ENCODE data around the gene TBC1D22A. TPM values are rescaled to one million over a fixed set of nuclear protein-coding genes. Genes with fewer than 3 reads are reported as not detected.

Gene TBC1D22A
- total RNA-seq, 6 experiments from 2014 or later, result 20.4 to 24.1 (median 22.2) TPM

DNA sequence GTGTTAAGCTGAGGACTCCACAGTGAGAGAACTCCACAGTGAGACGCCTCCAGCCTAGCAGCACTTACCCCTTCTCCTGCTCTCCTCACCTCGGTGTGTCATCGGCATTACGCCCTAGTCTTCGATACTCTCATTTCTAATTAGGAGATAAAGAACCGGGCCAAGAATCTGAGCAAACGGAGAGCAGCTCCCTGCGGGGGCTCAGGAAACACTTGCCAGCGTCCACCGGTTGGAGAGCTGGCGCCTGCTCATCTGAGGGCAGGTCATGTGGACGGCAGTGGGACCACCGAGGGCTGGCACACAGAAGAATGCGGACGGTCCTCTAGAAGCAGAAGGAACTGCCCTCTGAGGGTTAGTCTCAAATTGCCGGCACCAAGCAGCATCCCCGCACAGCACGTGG is 37.4 kb upstream of the TBC1D22A start:
- DNase-seq, result no peak
- no peaks in the 10 kb centered on the region for H3K9me3 Mint-ChIP-seq
- no peak overlapping the region for H3K4me3 Mint-ChIP-seq
- no peaks in the 10 kb centered on the region; the same call in 1 of the 2 replicates for H3K4me1 Mint-ChIP-seq (ENCODE audit: low read depth)
- H3K36me3 Mint-ChIP-seq (ENCODE audit: low read depth), result peaks cover 8% of the 10 kb centered on the region; the same call in 1 of the 2 replicates
- no peaks in the 10 kb centered on the region; the same call in 1 of the 2 replicates for H3K27me3 Mint-ChIP-seq (ENCODE audit: insufficient read depth)
- TF ChIP-seq, protein P1, sequence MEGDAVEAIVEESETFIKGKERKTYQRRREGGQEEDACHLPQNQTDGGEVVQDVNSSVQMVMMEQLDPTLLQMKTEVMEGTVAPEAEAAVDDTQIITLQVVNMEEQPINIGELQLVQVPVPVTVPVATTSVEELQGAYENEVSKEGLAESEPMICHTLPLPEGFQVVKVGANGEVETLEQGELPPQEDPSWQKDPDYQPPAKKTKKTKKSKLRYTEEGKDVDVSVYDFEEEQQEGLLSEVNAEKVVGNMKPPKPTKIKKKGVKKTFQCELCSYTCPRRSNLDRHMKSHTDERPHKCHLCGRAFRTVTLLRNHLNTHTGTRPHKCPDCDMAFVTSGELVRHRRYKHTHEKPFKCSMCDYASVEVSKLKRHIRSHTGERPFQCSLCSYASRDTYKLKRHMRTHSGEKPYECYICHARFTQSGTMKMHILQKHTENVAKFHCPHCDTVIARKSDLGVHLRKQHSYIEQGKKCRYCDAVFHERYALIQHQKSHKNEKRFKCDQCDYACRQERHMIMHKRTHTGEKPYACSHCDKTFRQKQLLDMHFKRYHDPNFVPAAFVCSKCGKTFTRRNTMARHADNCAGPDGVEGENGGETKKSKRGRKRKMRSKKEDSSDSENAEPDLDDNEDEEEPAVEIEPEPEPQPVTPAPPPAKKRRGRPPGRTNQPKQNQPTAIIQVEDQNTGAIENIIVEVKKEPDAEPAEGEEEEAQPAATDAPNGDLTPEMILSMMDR (IDR thresholded peaks at IDR 0.05), result no peak
- no peak overlapping the region for H3K27ac Mint-ChIP-seq

DNA sequence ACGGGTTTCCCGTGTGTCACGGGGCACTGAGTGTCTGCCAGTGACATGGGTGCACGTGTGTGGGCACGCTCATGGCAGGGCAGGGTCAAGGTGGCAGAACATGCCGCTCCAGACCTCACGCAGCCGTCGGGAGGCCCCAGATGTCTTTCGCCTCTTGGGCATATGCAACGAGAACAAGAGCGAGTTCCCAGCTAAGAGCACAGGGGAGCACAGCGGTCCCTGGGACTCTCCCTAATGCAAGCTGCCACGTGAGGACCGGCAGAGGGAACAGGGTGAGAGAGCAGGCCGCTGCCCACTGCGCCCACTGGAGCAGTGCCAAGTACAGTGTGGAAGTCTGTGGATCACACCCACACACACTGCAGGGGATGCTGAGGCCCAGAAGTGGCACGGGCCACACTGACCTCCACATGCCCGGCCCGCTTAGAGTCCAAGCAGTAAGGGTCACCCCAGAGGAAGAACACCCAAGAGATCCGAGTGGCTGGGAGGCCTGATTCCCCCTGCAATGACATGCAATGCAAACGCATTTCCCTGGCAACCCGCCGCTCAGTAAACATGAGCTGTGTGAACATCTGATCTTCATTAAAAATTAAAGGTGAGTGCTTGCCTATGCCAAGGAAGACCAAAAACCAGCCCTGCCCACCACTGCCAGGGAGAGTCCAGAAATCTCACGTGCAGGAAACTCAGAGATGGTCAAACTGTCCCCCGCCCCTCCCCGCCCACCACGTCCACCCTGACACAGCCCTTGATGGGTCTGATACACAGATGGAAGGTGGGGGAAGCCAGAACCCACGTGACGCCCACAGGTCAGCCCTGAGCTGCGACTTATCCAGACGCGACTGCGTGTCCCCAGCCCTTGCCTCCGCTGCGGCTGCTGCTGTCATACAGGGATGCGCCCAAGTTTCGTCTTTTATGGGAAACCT is 36.1 kb upstream of the TBC1D22A start:
- Mint-ChIP-seq H3K4me3 (no peak overlapping the region), H3K27ac (no peak overlapping the region; the same call in 1 of the 2 replicates), H3K27me3 (ENCODE audit: insufficient read depth) (no peaks in the 10 kb centered on the region), H3K36me3 (ENCODE audit: low read depth) (peaks cover 8% of the 10 kb centered on the region; the same call in 1 of the 2 replicates), H3K4me1 (ENCODE audit: low read depth) (peaks cover 2% of the 10 kb centered on the region), H3K9me3 (no peaks in the 10 kb centered on the region)
- no peak for DNase-seq
- TF ChIP-seq, protein P1 (IDR thresholded peaks at IDR 0.05), result no peak

DNA sequence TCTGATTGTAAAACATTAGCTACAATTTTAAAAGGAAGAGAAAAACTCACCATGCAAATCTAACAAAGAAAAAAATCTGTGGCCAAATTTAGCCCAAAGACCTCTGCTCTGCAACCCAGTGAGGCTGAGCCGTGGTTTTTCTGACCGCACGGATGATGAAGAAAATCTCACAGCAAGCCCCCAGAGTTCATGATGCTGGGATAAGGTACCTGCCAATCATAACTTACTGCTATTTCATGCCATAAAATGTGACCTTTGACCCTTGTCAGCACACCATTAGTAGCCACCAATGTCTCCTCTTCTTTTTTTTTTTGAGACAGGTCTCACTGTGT is 35.5 kb upstream of the TBC1D22A start:
- no peaks in the 10 kb centered on the region for H3K27me3 Mint-ChIP-seq (ENCODE audit: insufficient read depth)
- no peak for DNase-seq
- peaks cover 8% of the 10 kb centered on the region; the same call in 1 of the 2 replicates for H3K36me3 Mint-ChIP-seq (ENCODE audit: low read depth)
- TF ChIP-seq, protein P1 (IDR thresholded peaks at IDR 0.05), result no peak
- H3K4me1 Mint-ChIP-seq (ENCODE audit: low read depth), result peaks cover 8% of the 10 kb centered on the region
- H3K27ac Mint-ChIP-seq, result no peak overlapping the region
- no peaks in the 10 kb centered on the region for H3K9me3 Mint-ChIP-seq
- no peak overlapping the region for H3K4me3 Mint-ChIP-seq

DNA sequence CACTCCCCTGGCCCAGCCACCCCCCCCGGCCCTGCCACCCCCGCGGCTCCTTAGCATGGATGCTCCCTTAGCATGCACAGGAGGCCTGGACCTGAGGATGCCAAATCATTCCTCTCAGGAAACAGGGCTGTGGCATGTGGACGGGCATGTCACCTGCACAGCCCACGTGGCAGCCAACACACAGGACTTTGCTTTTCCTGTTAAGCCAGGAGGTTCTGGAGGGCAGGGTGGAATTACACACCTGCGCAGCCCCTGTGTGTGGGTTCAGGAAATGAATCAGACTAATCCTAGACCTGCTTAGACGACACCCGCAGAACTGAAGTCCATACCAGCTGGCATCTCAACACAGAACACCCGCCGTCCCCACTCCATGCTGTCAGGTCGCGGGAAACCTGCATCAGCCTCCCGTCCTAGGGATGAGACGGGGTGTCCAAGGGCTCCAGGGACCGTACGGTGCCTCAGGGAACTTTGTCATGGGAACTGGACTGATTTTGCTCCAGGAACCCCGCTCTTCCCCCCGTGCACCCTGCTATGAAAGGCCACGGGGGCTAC is 34.6 kb upstream of the TBC1D22A start:
- no peaks in the 10 kb centered on the region for H3K9me3 Mint-ChIP-seq

DNA sequence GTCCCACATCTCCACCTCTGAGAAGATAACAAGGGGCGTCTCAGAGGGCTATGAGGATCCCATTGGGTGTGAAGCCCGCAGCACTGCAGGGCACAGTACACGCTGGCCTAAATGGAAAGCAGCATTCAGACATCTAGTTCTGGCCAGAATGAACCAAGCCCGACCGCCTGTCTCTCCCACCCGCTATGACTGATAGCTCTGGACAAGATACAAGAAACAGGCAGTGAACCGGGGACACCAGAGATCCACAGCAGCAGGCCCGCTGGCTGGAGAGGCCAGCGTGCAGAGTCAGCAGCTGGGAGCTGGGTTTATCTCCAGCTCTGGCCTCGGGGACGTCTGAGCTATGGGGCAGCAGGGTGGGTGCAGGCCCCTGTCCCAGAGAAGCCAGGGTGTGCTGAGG is 34.0 kb upstream of the TBC1D22A start:
- TF ChIP-seq, protein P1 (IDR thresholded peaks at IDR 0.05), result no peak
- no peak overlapping the region for H3K4me3 Mint-ChIP-seq
- peaks cover 8% of the 10 kb centered on the region; the same call in 1 of the 2 replicates for H3K36me3 Mint-ChIP-seq (ENCODE audit: low read depth)
- peaks cover 15% of the 10 kb centered on the region for H3K4me1 Mint-ChIP-seq (ENCODE audit: low read depth)
- no peak for DNase-seq
- no peaks in the 10 kb centered on the region for H3K27me3 Mint-ChIP-seq (ENCODE audit: insufficient read depth)
- no peaks in the 10 kb centered on the region for H3K9me3 Mint-ChIP-seq
- H3K27ac Mint-ChIP-seq, result no peak overlapping the region

More for the DNA sequence above, 34.6 kb upstream of the TBC1D22A start:
- Mint-ChIP-seq H3K4me1 (ENCODE audit: low read depth) (peaks cover 15% of the 10 kb centered on the region), H3K27me3 (ENCODE audit: insufficient read depth) (no peaks in the 10 kb centered on the region), H3K4me3 (no peak overlapping the region), H3K27ac (no peak overlapping the region; the same call in 1 of the 2 replicates), H3K36me3 (ENCODE audit: low read depth) (peaks cover 8% of the 10 kb centered on the region; the same call in 1 of the 2 replicates)
- no peak for DNase-seq
- TF ChIP-seq, protein P1 (IDR thresholded peaks at IDR 0.05), result no peak

Data from HFFc6 (cell line).